SK-N-SH treated with all-trans-retinoic acid at 6 μM for 48 hours (cell line): ENCODE results near the gene ZNF557.
"Not testable (repeated sequence)": the region's sequence is repeated elsewhere in the genome, so short reads cannot be mapped to it uniquely, and the experiment has no call there.

Source experiments
- BACH2 ChIP-seq: fragments of 250-450 bp; sonication (Bioruptor Pico); IDR thresholded peaks from 2 replicates; pipeline ENCODE4 v1.9.0; 2021; ENCODE audit warnings: mild to moderate bottlenecking, borderline replicate concordance
- GLIS3 ChIP-seq: fragments of 250-450 bp; sonication (Bioruptor Pico); IDR thresholded peaks from 2 replicates; pipeline ENCODE4 v1.5.0; 2020; ENCODE audit warnings: mild to moderate bottlenecking, moderate library complexity
- ISL1 ChIP-seq: fragments of 250-450 bp; sonication (Bioruptor Pico); IDR thresholded peaks from 2 replicates; pipeline ENCODE4 v2.1.2; 2022; ENCODE audit warnings: mild to moderate bottlenecking, moderate library complexity
- OSR1 ChIP-seq: fragments of 250-450 bp; sonication (Bioruptor Pico); IDR thresholded peaks from 2 replicates; pipeline ENCODE4 v1.8.0; 2022; ENCODE audit warnings: moderate library complexity, mild to moderate bottlenecking, inconsistent platforms
- RARB ChIP-seq: fragments of 250-450 bp; sonication (Bioruptor Pico); IDR thresholded peaks from 2 replicates; pipeline ENCODE4 v1.8.0; 2021; ENCODE audit warnings: mild to moderate bottlenecking, moderate library complexity
- ZFP3 ChIP-seq: fragments of 250-450 bp; sonication (Bioruptor Pico); IDR thresholded peaks from 2 replicates; pipeline ENCODE4 v1.5.0; 2020; ENCODE audit warnings: mild to moderate bottlenecking, moderate library complexity
- ZFP30 ChIP-seq: fragments of 450-650 bp; formaldehyde crosslinking; IDR thresholded peaks from 2 replicates; pipeline ENCODE4 v1.5.0; 2022; ENCODE audit warnings: mild to moderate bottlenecking, moderate library complexity
- ZNF565 ChIP-seq: fragments of 450-650 bp; formaldehyde crosslinking; conservative IDR thresholded peaks from 2 replicates; pipeline ENCODE4 v1.5.0; 2020; ENCODE audit warnings: low read depth, mild to moderate bottlenecking, moderate library complexity
- ZNF8 ChIP-seq: fragments of 450-650 bp; formaldehyde crosslinking; IDR thresholded peaks from 2 replicates; pipeline ENCODE4 v1.5.0; 2020; ENCODE audit warnings: mild to moderate bottlenecking, moderate library complexity
- TF ChIP-seq, protein P1 (sequence below): fragments of 250-450 bp; sonication (Bioruptor Pico); IDR thresholded peaks from 2 replicates; pipeline ENCODE4 v1.8.0; 2020; ENCODE audit warnings: mild to moderate bottlenecking, moderate library complexity, borderline replicate concordance
- TF ChIP-seq, protein P2 (sequence below): fragments of 250-450 bp; sonication (Bioruptor Pico); IDR thresholded peaks from 2 replicates; pipeline ENCODE4 v1.5.1; 2020; ENCODE audit warnings: low read depth, mild to moderate bottlenecking, moderate library complexity

DNA sequence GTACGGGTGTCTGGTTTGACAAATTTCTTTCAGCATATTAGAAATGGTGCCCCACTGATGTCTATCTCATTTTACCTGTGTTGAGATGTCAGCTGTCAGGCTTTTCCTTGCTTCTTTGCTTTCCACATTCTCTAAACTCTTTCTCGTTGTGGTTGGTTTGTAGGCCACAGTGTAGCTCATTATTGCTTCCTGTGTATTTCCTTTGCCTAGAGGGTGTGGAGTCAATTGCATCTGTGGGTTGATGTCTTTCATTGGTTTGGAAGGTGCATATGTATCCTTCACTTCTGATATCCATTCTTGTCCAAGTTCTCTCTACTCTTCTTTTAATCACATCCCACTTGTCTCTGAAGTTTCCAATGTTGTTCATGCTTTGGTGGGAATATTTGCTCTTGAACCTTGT lies 27.9 kb upstream of the ZNF557 start:
- not testable (repeated sequence) for TF ChIP-seq RARB; ZFP3 (CRISPR knock-in tag); ZNF8 (CRISPR knock-in tag); GLIS3 (CRISPR knock-in tag); ISL1 (CRISPR knock-in tag); BACH2; ZFP30 (CRISPR knock-in tag); OSR1 (CRISPR knock-in tag); ZNF565 (CRISPR knock-in tag)
- TF ChIP-seq, protein P1, sequence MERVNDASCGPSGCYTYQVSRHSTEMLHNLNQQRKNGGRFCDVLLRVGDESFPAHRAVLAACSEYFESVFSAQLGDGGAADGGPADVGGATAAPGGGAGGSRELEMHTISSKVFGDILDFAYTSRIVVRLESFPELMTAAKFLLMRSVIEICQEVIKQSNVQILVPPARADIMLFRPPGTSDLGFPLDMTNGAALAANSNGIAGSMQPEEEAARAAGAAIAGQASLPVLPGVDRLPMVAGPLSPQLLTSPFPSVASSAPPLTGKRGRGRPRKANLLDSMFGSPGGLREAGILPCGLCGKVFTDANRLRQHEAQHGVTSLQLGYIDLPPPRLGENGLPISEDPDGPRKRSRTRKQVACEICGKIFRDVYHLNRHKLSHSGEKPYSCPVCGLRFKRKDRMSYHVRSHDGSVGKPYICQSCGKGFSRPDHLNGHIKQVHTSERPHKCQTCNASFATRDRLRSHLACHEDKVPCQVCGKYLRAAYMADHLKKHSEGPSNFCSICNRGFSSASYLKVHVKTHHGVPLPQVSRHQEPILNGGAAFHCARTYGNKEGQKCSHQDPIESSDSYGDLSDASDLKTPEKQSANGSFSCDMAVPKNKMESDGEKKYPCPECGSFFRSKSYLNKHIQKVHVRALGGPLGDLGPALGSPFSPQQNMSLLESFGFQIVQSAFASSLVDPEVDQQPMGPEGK (CRISPR knock-in tag) = not testable (repeated sequence)
- TF ChIP-seq, protein P2, sequence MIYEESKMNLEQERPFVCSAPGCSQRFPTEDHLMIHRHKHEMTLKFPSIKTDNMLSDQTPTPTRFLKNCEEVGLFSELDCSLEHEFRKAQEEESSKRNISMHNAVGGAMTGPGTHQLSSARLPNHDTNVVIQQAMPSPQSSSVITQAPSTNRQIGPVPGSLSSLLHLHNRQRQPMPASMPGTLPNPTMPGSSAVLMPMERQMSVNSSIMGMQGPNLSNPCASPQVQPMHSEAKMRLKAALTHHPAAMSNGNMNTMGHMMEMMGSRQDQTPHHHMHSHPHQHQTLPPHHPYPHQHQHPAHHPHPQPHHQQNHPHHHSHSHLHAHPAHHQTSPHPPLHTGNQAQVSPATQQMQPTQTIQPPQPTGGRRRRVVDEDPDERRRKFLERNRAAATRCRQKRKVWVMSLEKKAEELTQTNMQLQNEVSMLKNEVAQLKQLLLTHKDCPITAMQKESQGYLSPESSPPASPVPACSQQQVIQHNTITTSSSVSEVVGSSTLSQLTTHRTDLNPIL (CRISPR knock-in tag) = not testable (repeated sequence)
